GM19372 (cell line): Measurements from ENCODE around the gene SUGCT.

Experiments used
- ATAC-seq: cut with Tn5 transposase; IDR thresholded peaks from one replicate; pipeline ENCODE4 v1.9.1; 2021; ENCODE audit warnings: mild to moderate bottlenecking, low read depth, moderate library complexity; ENCODE audit not compliant: unreplicated experiment

Gene SUGCT

DNA sequence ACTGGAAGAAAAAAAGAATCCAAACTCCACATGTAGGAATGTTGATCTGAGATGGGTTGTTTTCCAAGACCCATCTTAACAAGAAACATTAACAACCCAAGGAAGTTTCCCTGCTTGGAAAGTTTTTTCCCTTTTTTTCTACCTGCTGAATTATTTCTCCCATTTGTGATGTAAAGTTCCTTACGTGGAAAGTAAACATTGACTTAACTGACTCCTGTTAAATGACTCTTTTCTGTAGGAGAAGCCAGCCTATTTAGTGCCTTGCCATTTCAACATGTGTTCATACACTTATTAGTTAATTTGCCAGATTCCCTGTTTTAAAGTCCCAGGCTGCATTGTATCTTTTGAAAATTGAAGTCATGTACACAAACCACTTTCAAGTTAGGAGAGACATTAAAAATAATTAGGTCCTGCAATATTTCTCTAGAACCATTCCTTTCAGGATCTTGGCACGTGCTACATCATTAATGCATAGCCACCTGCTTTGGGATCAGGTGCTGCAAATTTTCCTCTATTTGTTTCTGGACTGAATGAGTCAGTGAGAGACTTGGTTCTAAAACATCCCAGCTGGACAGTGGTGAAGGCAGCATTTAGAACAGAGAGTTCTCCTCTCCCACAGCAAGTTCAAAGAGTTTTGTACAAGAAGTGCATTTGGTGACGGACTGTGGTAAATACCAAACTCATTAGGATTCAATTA is 698.5 kb downstream of the SUGCT start:
- ATAC-seq = no peak

DNA sequence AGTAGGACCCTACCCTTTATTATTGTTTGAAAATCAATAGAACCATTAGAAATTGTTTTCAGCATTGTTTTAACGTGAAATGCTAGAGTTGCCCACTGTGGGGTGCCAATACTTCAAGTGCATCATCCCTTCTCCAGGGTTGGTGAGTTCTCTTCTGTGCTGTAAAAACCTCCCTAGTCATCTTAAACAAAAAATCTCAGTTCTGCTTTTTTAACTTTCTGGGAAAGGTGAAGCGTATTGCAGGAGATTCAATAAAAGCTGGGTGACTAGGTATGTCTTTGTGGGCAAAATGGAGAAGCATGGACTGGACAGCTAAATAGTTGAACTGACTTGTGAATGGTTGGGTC is 699.1 kb downstream of the SUGCT start:
- no peak for ATAC-seq

DNA sequence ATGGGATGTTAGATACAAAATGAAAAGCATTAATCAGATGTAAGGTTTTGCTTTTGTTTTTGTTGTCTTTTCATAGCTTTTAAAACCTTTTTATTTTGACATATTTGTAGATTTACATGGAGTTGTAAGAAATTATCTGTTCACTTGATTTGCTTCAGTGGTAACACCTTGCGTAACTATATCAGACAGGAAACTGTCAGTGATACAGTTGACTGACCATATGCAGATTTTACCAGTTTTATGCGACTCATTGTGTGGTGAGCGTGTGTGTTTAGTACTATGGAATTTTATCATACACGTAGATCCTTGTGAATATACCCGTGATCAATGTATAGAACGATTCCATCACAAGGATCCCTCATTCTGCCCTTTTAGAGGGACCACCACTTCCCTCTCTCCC is 701.4 kb downstream of the SUGCT start:
- ATAC-seq = no peak

DNA sequence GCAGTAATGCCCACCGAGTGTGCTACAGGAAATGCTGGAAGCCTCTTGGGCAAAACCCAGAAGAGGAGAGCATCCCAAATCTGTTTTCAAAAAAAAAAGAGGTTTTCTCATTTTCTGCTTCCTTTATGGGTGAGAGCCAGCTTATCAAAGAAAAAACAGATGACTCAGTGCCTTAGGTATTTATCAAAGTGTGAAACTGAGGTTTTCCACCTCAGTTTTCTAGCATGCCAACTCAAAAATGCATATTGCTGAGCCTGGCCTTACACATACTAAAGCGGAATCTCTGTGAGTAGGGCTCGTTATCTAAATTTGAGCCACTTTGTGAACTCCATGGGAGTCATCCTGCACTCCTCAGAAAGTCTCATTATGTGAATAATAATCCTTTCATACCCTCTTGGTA is 705.1 kb downstream of the SUGCT start:
- no peak for ATAC-seq

DNA sequence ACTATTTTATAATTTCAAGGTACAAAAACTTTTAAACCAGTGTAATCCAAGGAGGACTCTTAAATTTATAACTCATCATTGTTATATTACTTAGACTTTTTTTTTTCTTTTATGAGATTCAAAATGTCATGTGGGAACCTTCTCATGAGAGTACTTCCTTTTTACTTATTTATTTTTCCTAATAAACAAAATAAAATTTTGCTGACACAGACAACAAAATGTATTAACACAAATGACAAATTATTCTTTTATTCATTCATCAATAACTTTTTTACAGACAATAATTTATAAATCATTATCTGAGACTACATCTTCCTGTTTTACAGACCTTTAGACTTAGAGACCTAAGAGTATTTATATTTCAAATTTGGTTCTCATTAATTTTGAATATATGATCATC is 706.2 kb downstream of the SUGCT start:
- no peak for ATAC-seq

DNA sequence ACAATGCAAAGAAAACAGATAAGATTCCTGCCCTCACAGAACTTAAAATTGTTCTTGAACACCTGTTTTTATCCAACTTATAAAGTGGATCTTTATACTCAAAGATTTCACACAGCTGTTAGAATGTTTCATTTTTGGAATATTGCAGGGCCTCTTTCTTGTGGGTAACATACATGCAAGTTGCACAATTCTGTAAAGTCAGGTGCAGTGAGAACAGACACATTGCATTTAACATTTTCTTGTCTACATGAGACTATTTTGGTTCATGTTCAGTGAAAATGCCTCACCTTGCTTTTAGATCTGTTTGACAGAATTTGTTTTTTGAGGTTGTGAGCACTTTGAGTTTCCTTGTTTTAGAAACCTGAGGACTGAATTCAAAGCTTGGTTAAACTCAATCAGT is 707.8 kb downstream of the SUGCT start:
- ATAC-seq = no peak

DNA sequence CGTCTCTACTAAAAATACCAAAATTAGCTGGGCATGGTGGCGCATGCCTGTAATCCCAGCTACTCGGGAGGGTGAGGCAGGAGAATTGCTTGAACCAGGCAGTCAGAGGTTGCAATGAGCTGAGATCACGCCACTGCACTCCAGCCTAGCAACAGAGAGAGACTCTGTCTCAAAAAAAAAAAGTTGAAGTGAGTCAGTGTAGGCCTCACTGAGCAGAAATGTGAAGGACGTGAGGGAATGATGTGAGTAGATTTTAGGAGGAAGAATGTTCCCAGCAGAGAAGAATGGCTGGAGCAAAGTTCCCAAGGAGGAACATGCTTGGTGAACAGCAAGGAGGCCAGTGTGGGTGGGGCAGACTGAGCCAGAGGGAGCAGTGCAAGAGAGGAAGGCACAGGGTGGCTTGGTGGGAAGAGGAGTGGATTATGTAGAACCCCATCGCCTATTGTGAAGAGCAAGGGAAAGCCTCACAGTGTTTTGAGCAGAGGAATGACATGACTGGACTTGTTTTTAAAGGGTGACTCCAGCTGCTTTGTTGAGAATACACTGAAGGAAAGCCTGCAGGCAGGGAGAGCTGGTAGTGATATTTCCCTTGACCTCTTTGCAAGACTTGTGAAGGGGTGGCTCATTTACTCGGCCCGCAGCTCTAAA is 708.7 kb downstream of the SUGCT start:
- ATAC-seq = no peak

DNA sequence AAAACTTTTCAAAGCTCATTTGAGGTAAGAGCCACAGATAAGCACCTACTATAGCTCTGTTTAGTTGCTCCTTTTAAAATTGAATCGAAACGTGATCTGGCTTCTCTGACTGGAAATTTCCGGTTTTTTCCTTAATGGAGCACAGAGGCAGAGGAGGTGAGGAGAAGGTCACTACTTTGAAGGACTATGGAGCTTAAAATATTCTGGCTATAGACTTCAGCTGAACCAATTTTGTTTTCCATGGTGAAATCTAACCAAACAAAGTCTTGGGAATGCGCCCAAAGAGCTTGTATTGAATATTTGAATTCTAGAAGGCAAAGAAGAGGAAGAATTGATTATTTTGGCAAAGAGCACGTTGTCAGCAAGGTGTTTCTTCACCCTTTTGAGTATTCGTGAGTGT is 711.1 kb downstream of the SUGCT start:
- ATAC-seq = no peak

DNA sequence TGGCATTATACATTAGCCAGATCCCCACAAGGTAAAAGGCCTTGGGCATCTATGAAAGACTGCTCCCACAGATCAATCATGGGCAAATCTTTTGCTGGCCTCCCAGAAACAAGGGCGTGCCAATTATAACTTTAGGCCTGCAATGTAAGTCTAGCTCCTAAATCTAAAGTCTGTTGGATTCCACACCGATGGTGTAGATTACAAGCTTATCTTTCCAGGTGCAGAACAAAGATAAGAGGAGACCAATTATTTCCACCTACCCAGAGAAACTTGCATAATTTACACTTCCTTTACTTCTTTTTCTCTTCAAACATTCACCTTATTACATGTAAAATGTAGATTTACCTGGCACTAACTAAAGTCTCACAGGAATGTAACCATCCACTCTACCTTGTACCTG is 713.1 kb downstream of the SUGCT start:
- ATAC-seq = no peak

DNA sequence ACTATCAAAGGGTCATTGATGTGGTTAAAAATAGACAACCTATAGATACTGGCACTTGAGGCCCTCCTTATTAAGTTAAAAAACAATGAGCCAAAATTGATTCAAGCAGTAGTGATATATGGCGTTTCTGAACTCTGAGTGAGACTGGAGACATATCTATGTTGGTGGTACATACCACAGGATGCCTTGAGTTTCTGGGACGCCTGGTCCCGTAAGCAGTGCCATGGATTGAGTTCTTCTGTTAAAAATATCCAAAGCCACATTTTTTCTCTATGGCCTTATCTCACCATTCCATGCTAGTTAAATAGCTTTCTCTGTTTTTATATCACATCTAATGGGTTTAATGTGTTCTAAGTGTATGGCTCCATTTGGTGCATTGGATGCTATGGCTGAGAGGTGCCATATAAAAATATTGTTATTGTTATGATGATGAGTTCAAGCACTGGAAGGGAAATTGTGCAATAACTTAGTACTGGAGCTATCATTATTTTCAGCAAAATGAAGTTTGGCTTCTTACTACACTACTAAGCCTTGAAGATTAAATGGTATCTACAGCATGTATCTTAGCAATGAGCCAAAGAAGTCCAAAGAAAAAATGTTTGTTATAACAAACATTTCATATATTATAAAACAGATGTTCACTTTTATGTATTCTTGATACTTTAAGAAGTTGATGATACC is 713.9 kb downstream of the SUGCT start:
- ATAC-seq = no peak

DNA sequence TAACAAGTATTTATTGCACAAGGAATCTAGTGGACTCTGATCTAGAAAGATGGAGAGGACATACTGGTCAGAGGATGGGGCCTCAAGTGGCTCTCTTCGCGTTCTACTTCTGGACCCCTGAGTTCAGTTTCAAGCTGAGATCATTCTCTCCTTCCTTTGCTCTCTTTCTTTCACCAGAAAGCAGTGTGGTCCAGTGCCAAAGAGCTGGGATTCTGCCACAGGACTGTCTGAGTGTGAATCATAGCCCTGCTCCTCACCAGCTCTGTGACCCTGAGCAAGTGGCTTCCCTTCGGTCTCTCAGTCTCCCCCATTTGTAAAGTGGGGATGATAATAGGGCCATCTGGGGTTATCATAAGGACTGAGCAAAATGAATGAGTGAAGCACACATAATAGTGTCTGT is 715.2 kb downstream of the SUGCT start:
- no peak for ATAC-seq

DNA sequence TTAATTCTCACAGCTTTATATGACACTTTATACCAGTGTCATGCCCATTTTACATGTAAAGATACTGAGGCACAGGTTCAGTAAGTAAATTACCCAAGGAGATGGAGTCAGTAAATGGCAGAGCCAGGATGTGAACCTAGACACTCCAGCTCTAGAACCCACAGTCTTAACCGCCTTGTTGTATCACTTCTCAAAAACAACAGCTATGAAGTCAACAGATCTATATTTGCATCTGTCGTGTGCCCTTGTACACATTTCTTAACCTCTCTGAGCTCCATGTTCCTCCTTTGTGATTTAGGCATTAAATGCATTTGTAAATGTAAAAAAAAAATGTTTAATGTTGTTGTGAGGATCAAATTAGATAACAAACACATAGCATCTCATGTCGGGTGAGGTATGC is 716.2 kb downstream of the SUGCT start:
- ATAC-seq = no peak

DNA sequence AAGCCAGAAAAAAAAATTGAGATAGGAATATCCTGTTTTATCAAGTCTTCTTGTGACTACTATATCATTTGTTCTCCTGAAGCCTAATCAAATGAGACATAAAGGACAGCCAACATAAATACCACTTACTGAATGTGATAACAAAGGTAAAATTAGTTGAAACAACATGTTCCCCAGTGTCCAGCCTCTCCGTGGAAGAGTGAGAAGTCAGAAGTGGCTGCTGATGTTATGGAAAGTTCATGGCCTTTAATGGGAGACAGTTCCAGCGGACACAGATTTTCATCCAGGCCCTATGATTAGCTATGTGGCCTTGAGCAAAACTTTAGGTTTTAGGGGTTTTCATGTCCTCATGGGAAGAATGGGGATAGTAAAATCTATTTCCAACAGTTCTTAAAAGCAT is 724.3 kb downstream of the SUGCT start:
- ATAC-seq = no peak

DNA sequence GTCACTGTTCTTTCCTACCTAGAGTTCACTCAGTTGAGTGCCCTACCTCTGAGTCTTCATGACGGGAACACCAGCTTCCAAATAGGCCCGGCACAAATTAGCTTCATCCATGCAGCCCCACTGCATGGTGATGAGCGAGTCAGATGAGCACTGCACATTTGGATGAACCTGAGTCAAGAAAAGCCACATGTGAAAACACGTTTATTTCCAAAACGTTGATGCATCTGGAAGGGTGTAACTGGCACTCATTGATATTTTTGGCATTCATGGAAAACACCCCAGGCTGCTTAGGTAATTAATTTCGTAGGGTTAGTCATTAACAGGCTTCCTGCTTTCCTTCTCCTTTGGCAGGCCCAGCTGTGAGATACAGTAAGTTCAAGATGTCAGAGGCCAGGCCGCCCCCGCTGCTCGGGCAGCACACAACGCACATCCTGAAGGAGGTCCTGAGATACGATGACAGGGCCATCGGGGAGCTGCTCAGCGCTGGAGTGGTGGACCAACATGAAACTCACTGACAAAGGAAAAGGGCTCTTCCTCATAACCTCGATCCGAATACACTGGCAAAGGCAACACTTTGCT is 725.2 kb downstream of the SUGCT start:
- ATAC-seq = no peak

DNA sequence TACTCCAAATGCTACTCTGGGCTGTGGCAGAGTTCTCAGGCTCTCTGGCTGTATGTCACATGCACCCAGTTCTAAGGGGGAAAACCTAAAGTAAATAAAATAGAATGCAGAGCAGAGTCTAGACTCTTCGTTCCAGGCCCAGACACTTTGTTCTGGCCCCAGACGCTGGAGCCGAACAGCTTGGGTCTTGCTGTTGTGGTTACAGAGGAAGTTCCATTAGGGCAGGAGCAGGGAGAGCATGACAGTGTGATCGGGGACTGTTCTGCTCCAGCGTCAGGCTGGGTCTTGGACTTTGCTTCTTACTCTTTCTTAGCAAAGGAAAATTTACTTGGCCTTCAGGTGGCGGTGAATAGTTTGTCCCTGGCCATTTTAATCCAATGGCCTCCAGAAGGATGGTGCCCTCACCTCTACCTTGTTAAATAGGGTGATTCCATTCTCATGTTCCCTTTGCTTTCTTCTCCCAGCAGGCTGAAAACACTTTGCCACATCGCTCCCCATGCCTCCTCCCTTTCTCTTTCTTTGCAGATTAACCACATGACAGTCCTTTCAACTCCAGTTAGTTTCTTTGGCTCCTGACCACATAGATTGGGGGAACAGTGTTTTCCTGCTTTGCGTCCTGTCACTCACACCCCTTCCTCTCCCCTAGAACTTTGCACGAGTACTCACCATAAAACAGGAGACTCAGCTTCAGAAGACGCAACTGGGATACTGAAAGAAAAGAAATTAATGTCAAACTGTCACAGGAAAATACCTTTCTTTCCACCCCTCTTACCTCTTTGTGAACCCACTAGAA is 730.8 kb downstream of the SUGCT start:
- ATAC-seq = no peak

DNA sequence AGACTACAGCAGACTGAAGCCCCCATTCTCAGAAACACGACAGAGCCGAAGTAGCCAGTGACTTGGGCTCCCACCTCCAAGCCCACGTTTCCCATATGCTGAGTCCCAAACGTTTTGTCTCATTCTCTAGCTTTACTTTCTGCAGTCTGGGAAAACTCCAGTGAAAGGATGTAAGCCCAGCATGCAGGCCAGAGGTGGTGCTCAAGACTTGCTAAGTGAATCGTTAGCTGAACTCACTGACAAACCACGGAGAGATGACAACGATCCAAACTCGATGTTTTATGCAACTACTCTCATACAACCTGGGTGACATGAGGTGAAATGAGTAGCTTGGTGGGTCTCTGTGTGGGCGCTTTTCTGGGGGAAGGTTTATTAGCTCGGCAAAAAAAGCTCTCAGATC is 731.8 kb downstream of the SUGCT start:
- ATAC-seq = no peak

DNA sequence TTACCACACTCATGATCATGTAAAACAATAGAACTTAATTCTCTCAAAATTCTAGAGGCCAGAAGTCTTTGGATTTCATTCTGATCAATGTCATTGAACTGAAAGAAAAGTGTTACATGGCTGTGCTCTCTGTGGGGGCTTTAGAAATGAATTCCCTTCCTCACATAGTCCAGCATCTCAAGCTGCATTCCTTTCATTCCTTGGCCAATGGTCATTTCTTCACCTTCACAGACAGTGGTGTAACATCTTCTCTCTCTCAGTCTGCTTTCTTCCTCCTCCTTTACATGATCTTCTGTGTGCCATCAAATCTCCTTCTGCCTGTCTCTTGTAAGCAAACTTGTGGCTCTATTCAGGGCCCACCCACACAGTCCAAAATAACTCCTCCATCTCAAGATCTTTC is 735.3 kb downstream of the SUGCT start:
- ATAC-seq = no peak

DNA sequence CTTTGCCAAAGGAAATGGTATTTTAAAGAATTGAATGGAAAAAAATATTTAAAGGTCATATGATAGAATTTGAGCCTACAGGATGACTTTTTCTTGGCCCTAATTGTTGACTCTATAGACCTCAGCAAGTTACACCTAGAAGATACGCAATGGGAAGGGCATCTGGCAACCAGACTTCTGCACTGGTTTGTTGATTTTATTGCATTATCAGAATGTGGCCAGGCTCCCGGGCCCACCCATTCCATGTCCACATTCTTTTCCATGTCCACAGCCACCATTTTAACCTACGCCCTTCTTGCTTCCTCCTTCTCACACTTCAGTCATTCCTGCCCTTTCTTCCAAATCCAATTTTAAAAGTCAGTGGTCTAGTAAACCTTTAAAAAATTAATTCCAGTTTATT is 738.4 kb downstream of the SUGCT start:
- ATAC-seq = no peak

DNA sequence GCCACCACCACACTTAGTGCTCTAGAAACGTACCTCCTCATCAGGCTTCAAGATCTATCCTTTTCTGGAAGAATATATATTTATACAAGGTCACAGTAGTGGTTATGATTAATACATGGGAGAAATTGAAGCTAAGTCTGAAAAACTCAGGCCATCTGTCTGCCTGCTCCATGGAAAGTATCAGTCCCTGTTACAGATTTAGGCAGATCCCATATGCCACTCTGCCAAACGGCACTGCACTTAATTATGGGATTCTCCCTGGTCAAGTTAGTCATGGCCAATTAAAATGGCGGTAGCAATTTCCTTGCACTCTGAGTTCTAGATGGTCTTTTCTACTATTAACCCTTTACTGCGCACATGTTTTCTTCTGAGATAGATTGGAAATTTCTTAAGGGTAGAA is 740.0 kb downstream of the SUGCT start:
- no peak for ATAC-seq

DNA sequence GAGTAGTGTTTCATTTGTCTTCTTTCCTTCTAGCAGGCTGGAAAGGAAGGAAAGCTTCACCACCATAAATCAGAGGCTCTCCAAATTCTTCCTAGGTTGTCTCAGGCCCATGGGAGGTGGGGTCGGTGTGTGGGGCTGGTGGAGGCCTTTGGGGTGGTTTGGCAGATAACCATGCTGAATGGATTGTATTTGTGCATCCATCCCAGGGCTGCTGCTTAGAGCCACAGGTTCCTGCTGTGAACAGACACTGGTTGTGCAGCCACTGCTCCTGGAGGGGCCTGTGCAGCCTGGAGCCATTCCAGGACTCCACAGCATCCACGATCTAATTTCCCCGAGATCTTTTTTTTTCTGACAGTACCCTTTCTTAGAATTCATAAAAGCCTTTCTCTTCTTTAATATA is 741.8 kb downstream of the SUGCT start:
- ATAC-seq = no peak

DNA sequence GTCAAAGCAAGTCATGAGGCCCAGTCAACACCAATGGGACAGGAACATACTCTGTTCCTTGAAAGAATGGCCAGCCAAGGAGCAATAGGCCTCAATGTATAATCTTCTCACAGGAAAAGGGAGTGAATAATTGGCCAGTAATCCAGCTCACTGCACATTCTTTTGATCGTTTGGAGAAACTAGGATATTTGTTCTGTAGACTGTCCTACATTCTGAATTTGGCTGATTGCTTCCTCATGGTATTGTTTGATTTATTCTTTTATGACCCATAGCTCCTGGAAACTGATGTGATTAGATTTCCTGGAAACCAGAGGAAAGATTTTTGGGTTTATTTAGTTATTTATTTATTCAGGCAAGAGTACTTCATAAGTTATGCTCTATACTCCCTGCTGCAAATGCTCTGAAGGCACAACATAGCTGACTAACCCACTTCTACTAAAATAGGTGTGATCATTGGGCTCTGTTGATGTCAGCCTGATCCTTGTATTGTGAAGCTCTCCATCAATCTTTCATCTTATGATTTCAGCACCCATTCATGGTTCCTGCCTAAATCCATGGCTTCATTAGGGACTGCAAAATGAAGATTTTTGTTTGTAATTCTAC is 745.2 kb downstream of the SUGCT start:
- ATAC-seq = no peak
